Uterus (tissue), 4 donors: ENCODE data around the gene HHAT. TPM values are rescaled to one million over a fixed set of nuclear protein-coding genes. Genes with fewer than 3 reads are reported as not detected.

Source experiments
- DNase-seq, 2 donors: peaks; one replicate each; pipeline ENCODE4 v3.0.0-alpha.2; 2019 to 2020
- H3K27ac ChIP-seq, 2 donors: fragments of 200-600 bp; sonication (generic); 1 replicate in 1 of 2; 2 replicates in 1 of 2; pipeline ENCODE4 v1.5.1; 2016 to 2018
- H3K27me3 ChIP-seq, 2 donors: fragments of 200-600 bp; sonication (generic); one replicate each; pipeline ENCODE4 v1.5.1; 2018 to 2019; ENCODE audit warnings: control low read depth in 1 of 2
- H3K36me3 ChIP-seq, 2 donors: fragments of 200-600 bp; sonication (generic); one replicate each; pipeline ENCODE4 v1.5.1; 2019; ENCODE audit warnings: control low read depth in 1 of 2
- H3K4me1 ChIP-seq, 2 donors: fragments of 200-600 bp; sonication (generic); one replicate each; pipeline ENCODE4 v1.5.1; 2018 to 2019; ENCODE audit warnings: control low read depth in 1 of 2
- H3K4me3 ChIP-seq, 2 donors: fragments of 200-600 bp; sonication (generic); 1 replicate in 1 of 2; 2 replicates in 1 of 2; pipeline ENCODE4 v1.5.1; 2018 to 2019; ENCODE audit warnings: mild to moderate bottlenecking in 1 of 2
- H3K9me3 ChIP-seq, 2 donors: fragments of 200-600 bp; sonication (generic); one replicate each; pipeline ENCODE4 v1.5.1; 2019; ENCODE audit warnings: control low read depth in 1 of 2
- POLR2A ChIP-seq, 2 donors: fragments of 450-650 bp; IDR thresholded peaks; one replicate each; pipeline ENCODE4 v1.6.1; 2016; ENCODE audit warnings: antibody characterized with exemption in 2 of 2, mild to moderate bottlenecking in 1 of 2, moderate library complexity in 1 of 2
- intact Hi-C: fragments of 100-400 bp; cut with DNase I; formaldehyde crosslinking; loops from one replicate; pipeline ENCODE4 v1.15.1; 2023; ENCODE audit warnings: low total_unique reads
- total RNA-seq, 4 donors: library from RNA; depleted of rRNA in 3 of 4; stranded (reverse); fragments of >200 nt in 3 of 4; gene quantifications; one replicate each; pipeline versions ENCODE4 v1.1.0 to v1.2.4, GENCODE V29; 2014 to 2023
- TF ChIP-seq, protein P1 (sequence below), 4 experiments: fragments of 200-600 bp in 2 of 4; fragments of 450-650 bp in 2 of 4; sonication (generic) in 2 of 4; IDR thresholded peaks; one replicate each; pipeline ENCODE4 v1.5.1; 2016 to 2019; ENCODE audit warnings: antibody characterized with exemption in 4 of 4, mild to moderate bottlenecking in 2 of 4, moderate library complexity in 1 of 4
- donor health status: DM: yes; HTN: yes; CAD: no.

The HHAT gene
- total RNA-seq, 4 donors from 2014 or later = 0.88 to 10.9 (median 3.4) TPM

DNA sequence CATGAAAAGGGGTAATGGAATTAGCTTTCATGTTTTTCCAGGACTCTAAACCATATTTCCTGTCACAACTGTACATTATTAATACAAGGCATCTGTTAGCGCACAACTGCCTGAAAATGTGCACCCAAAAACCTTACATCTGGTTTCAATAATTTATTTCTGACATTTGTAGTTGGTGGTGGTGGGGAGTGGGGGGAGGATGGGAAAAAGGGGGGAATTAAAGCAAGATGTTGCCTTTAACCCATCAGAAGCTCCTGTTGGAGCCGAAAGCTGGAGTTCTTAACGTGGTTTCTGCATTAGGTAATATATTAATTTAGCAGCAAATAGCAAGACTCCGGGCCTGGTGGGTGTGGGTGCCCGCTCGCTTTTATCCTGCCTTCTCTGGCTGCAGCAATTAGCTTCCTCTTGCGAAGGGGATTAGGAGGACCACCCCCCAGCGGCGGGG lies 36.9 kb upstream of the HHAT start:
- Histone ChIP-seq H3K4me1 (peaks cover 0 to 17% of the 10 kb centered on the region in 2 donors), H3K27me3 (no peaks in the 10 kb centered on the region), H3K9me3 (no peaks in the 10 kb centered on the region), H3K27ac (peak overlapping the region; percentile 85 to 98), H3K36me3 (no peaks in the 10 kb centered on the region), H3K4me3 (peak overlapping the region; percentile 23 to 43)
- intact Hi-C loops = no loop called here
- no peak for TF ChIP-seq POLR2A (IDR thresholded peaks at IDR 0.05)
- TF ChIP-seq, protein P1, sequence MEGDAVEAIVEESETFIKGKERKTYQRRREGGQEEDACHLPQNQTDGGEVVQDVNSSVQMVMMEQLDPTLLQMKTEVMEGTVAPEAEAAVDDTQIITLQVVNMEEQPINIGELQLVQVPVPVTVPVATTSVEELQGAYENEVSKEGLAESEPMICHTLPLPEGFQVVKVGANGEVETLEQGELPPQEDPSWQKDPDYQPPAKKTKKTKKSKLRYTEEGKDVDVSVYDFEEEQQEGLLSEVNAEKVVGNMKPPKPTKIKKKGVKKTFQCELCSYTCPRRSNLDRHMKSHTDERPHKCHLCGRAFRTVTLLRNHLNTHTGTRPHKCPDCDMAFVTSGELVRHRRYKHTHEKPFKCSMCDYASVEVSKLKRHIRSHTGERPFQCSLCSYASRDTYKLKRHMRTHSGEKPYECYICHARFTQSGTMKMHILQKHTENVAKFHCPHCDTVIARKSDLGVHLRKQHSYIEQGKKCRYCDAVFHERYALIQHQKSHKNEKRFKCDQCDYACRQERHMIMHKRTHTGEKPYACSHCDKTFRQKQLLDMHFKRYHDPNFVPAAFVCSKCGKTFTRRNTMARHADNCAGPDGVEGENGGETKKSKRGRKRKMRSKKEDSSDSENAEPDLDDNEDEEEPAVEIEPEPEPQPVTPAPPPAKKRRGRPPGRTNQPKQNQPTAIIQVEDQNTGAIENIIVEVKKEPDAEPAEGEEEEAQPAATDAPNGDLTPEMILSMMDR (IDR thresholded peaks at IDR 0.05) = no peak
- DNase-seq = peak; percentile 42 to 73

DNA sequence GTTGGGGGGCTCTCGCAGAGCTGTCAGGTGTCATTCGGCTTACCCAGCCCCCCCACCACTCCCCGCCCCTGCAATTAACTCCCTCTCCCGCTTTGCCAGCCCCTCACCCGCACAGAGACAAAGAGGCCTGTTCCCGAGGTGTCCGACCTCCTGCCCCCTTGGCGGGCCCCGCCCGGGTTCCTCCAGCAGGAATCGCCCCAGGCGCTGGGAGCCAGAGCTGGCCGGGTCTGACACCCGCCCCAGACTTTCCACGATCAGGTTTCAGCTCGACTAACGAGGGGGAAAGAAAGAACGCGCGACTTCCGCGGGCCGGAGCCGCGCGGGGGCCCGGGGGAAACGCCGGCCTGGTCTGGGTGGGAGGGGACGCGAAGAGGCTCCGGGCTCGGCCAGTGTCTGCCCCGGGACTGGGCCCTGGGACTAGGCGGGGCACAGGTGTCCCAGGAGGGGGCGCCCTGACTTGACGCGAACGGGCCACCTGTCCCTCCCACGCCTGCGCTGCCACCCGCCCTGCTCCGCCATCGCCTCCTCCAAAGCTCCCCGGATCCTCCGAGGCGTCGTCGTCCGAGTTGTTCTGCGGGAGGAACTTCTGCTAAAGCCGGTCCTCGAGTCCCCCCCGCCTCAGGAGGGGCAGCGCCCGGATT lies 36.4 kb upstream of the HHAT start:
- intact Hi-C loops = no loop called here
- H3K9me3 ChIP-seq = no peaks in the 10 kb centered on the region
- peak overlapping the region; percentile 85 to 98 for H3K27ac ChIP-seq
- no peaks in the 10 kb centered on the region for H3K36me3 ChIP-seq
- peak overlapping the region; percentile 23 to 43 for H3K4me3 ChIP-seq
- no peaks in the 10 kb centered on the region for H3K27me3 ChIP-seq
- peak; percentile 51 to 52 for DNase-seq
- H3K4me1 ChIP-seq = peaks cover 0 to 17% of the 10 kb centered on the region in 2 donors
- TF ChIP-seq, protein P1 (IDR thresholded peaks at IDR 0.05) = peak; percentile 22 to 39 (median 32)
- peak in 1 of 2 donors; percentile 12 for TF ChIP-seq POLR2A (IDR thresholded peaks at IDR 0.05)

DNA sequence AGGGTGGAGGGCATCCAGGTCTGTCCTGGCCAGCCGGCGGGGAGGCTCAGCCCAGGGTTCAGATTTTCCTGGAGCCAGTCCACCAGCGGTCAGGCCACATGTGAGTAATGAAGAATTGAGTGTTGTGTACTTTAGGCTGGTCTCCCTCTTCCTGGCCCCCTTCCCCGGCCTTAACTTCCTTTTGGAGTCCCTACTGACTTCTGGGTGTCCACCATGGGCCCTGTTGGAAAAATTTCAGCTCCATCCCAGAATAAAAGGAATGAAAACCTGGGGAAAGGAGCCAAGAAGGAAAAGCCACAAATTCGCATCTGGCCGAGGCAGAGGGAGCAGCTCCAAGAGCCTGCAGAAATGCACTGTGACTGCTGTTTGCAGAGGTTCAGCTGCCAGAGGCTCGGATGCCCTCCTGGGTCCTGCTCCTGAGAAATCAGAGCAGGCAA lies 35.5 kb upstream of the HHAT start:
- peak; percentile 67 to 71 for DNase-seq
- H3K36me3 ChIP-seq = no peaks in the 10 kb centered on the region
- peak overlapping the region; percentile 85 to 98 for H3K27ac ChIP-seq
- intact Hi-C loops = no loop called here
- no peaks in the 10 kb centered on the region for H3K9me3 ChIP-seq
- TF ChIP-seq, protein P1 (IDR thresholded peaks at IDR 0.05) = no peak
- peak in 1 of 2 donors; percentile 15 for TF ChIP-seq POLR2A (IDR thresholded peaks at IDR 0.05)
- peak overlapping the region; percentile 23 to 43 for H3K4me3 ChIP-seq
- peaks cover 0 to 17% of the 10 kb centered on the region in 2 donors for H3K4me1 ChIP-seq
- H3K27me3 ChIP-seq = no peaks in the 10 kb centered on the region

DNA sequence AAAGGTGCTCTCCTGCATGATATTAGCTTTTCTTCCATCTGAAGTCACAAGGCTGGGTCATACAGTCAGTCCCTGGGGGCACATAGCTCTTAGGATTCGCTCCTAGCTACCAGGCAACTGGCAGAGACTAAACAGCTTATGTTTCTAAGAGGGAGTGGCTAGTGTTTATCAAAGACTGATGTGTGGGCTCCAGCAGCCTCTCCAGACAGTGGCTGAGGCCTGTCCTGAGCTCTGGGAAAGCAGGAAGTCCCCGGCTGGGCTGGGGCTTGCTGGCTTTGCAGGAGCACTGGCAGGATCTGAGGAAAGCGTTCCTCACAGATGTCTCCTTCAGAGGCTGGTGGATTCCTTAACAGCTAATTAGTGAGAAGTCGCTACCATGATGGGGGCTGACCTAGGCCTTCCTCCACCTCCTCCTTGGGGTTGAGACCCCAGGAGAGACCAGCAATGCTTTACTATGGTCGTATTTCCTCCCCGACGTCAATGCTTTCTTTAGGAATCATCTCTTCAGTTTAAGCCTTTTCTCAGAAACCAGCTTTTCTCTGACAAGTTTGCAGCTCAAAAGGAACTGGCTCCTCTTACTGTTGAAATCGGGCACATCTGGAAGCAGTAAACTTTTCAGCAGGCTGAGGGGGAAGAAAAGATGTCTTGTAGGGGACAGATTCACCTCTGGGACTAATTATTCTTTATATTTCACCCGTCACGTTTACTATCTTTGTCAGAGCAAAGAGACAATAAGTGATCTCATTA lies 33.5 kb upstream of the HHAT start:
- Histone ChIP-seq H3K4me1 (peaks cover 0 to 17% of the 10 kb centered on the region in 2 donors), H3K9me3 (no peaks in the 10 kb centered on the region), H3K27ac (peak overlapping the region; percentile 85 to 98), H3K36me3 (no peaks in the 10 kb centered on the region), H3K27me3 (no peaks in the 10 kb centered on the region), H3K4me3 (no peak overlapping the region)
- intact Hi-C loops = no loop called here
- no peak for TF ChIP-seq POLR2A (IDR thresholded peaks at IDR 0.05)
- TF ChIP-seq, protein P1 (IDR thresholded peaks at IDR 0.05) = no peak
- peak; percentile 56 to 60 for DNase-seq

DNA sequence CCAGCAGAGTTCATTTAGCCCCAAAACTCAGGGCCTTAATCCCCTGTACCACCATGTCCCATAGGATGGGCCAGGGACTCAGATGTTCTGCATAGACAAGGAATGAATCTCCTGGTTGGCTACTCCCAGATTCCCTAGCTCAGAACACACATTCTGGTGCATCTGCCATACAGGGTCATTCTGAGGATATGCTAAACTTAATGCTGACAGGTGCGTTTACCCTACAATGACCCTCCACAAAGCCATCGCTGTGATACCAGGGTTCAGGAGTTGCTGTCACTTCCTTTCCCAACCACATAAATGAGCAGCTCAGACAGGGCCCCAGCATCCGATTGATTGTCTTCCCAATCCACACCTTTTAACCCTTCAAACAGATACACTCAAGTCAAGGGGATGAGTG lies 32.0 kb upstream of the HHAT start:
- intact Hi-C loops = no loop called here
- Histone ChIP-seq H3K4me3 (no peak overlapping the region), H3K4me1 (peaks cover 0 to 17% of the 10 kb centered on the region in 2 donors), H3K9me3 (no peaks in the 10 kb centered on the region), H3K27me3 (no peaks in the 10 kb centered on the region), H3K36me3 (no peaks in the 10 kb centered on the region), H3K27ac (peak overlapping the region in 1 of 2 donors; percentile 98)
- no peak for TF ChIP-seq POLR2A (IDR thresholded peaks at IDR 0.05)
- TF ChIP-seq, protein P1 (IDR thresholded peaks at IDR 0.05) = no peak
- no peak for DNase-seq
